DMS53 (cell line): ENCODE results near the gene ADISSP.
A peak's percentile ranks its signal among the peaks of the same experiment; 100 is the strongest.

ENCODE experiments used
- DNase-seq: peaks from one replicate; lab custom pipeline; 2025; lab: John Stamatoyannopoulos, UW

The ADISSP gene

DNA sequence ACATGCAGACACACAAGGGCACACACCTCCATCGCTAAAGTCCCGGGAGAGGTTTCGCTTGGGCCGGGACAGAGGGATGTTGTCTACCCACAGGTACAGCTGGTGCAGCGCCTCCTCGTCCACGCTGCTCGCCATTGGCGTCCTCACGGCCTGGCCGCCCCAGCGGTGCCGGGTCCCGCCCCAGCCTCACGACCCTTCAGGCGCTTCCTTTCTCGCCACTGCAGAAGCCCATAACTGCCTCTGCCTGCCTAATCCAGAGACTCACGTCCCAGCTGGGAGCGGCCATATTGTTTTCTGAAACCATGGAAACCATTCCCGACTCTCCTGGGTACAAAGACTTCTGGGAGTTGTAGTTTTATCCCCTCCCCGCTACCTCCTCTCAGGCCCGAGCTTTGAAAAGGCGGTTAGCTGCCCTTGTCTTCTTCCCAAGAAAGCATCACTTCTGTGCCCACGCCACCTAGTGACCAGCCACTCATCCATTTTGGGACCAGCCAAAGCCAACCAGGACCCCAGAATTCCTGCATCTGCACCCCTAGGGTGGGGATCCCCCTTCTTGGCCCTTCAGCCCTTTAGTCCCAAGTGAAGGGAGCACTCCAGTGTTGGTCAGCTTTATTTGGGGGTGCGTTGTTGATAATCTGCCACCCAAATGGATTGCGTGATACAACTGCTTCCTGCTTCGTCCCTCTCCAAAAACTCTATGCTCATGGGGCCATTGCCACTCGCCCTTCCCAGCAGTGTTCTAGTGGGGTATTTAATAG is 13.8 kb upstream of the ADISSP start, which contains the start of gene SPEF1:
Gene SPEF1, minus strand, starts transcription at position 296 of the 758 bp plus-strand sequence. Its CDS starts 161 bp downstream, at position 135.
- peak; percentile 98 for DNase-seq

DNA sequence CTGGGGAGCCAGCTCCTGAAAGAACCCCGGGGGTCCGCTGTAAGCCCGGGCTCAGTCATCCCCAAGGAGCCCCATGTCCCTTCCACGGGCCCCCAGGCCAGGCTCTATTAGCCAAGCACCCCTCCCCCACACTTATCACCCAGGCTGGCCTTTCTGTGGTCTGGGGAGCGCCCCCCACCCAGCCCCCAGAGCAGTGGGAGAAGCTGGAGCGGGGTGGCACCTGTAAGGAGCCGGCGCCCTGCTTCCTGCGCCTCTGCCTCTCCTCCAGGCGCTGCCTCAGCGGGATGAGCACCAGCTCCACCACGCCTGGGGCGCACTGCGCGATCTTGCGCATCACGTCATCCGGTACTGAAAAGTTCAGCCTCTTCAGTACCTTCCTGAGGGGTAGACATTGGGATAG is 11.4 kb upstream of the ADISSP start:
- DNase-seq = no peak

DNA sequence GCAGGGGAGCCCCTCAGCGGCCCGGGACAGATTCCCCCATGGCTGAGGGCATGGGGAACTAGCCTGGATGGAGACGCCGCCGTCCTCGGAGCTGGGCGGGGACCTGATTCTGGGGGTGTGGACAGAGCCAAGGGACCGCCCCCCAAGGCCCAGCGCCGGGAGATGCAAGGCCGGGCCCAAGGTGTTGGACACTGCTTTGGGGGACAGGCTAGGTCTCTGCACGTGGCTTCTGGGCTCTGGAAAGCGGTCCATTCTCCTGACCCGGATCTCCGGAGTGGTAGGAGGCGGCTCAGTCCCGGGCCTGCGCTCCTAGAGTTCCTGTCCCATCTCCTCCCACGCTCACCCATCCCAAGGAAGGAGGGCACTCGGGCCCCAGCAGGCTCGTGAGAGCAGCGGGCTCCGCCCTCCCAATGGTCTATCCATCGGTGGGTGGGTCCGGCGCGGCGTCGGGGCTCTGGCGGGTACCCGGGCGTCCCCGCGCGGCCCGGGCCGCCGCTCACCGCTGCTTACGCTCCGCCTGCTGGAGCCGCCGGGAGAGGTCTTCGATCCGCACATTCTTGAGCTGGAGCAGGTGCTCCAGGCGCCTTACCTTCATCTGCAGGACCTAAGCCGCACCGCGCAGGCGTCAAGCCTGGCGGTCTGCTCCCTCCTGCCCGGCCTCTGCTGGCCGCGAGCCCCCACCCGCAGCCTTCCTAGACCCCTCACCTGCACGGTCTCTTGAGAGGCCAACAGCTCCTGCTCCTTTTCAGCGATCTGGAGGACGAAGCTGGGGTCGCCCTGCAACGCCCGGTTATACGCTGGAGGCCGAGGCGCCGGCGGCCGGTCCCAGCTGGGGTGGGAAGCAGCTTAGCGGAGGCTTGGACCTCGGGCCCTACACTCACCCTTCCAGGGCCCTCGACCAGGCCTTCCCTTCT is 10.4 kb upstream of the ADISSP start:
- DNase-seq = peak; percentile 88

DNA sequence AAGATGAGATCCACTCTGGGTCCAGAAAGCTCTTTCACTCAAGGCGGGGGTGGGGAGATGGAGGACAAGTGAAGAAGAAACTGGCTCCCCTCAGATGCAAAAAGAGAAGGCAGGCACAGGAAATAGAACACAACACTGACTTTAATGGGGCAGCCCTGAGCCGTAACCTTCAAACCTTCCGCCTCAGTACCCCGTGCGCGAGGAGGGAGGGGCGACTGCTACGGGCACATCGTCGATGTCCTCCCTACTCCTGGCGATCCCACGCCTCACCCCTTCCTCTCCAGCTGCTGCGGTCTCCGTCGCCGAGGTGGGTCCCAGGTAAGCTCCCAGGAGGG is 9.8 kb upstream of the ADISSP start:
- no peak for DNase-seq

DNA sequence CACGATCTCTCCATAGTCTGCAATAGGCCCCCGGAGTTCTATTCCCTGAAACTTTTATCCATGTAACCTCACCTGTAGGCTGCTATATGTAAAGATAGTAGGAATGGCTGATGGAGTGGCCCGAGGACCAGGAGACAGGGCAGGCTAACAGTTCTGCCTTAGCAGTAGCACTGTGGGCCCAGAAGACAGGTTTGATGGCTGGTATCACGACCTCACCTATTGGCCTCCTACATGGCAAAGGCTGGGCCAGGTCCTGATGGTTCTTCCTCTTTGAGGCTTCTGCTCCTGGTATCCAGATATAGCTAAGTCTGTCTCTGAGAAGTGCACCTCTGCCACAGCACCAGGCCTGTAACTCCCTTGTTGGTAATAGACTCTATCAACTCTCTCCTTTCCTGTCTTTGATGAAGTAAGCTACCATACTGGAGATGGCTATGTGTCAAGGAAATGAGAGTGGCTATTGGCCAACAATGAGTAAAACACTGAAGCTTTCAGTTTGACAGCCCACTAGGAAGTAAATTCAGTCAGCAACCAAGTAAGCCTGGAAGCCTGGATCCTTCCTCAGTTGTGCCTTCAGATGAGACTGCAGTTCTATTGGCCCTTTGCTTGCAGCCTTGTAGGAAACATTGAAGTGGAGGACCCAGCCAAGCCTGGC is 8.0 kb upstream of the ADISSP start:
- no peak for DNase-seq

DNA sequence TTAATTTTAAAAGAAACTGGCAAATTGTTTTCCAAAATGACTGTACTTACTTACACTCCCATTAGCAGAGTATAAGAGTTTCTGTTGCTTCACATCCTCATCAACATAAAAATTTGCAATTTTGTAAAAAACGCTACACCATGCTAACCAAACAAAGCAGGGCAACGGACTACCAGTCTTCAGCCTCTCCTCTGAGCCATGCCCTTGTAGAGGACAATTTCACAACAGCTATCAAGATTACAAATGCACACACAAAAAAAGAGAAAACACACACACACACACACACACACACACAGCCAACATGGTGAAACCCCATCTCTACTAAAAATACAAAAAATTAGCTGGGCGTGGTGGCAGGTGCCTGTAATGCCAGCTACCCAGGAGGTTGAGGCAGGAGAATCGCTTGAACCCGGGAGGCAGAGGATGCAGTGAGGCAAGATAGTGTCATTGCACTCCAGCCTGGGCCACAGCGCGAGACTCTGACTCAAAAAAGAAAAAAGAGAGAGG is 4.1 kb upstream of the ADISSP start:
- DNase-seq = no peak

DNA sequence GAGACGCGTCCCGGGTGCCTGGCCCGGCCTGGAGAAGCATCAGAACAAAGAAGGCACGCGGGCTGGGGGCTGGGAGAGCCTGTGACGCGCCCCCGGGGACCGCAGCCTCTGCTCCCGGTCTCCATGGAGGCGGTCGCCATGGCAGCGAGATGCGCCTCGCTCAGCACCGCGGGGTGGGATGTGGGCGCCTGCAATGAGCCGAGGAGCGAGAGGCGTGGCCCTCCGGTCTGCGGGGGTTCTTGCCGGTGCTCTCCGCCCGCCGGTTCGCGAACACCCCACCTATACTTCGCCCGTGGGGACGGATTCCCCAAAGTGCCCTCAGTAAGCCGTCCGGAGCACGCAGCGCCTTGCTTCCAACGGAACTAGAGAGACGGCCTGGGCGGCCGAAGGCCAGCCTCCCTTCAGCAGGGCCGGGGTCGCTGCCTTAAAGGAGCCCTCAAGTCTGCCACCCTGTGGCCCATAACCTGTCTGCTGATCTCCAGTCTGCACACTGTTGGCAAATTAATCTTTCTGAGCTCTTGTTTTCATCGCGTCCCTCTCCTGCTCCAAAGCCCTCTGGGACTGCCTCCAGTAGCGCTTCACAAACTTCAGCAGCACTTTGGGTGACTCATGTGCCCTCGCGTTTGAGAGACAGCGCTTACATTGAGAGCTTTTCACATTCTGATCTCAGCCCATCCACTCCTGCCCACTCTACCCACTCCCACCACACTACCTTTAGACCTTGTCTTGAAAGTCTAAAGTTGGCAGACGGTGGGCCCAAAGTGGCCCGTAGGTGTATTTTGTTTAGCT is 983 bp upstream of the ADISSP start:
- DNase-seq = peak; percentile 89

DNA sequence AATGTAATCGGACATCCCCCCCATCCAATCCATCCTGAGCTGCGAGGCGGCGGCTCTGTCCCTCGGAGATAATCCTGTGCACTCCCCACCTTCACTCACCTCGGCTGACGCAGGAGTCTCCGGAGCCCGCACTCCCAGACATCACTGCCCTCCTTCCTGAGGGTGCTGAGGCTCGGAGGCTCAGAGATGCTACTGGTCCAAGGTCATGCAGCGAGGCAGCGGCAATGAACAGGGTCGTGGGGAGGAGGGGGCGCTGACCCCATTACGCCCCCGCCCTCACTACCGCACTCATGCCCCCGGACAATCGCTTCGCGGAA is 485 bp downstream of the ADISSP start:
- DNase-seq = peak; percentile 55

DNA sequence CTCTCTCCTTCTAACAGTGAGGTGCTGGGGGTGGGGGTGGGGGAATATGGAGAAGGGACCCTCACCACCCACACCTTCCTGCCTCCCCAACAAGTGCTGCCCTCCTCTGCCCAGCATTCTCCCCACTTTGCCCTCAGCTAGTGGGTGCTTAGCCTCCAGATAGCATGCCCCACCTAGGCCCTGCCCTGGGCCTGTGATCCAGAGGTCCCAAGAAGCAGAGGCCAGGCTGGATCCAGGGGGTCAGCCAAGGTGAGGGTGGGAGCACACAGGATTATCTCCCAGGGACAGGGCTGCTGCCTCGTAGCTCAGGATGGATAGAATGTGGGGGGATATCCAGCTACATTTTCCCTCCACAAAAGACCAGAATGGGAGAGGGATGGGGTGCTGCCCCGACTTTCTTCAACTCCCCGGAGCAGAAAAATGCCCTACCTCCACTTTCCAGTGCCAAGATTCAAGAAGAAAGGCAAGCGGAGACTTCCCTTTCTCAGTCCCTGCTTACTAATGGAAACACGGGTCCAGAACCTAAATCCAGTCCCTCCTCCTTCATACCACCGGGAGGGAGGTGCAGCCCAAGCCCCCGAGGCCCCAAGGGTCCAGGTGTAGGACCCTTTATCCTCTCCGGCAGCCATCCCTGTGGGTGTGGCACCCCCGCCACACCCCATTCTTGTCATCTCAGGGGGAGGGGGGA is 987 bp downstream of the ADISSP start:
- DNase-seq = no peak

DNA sequence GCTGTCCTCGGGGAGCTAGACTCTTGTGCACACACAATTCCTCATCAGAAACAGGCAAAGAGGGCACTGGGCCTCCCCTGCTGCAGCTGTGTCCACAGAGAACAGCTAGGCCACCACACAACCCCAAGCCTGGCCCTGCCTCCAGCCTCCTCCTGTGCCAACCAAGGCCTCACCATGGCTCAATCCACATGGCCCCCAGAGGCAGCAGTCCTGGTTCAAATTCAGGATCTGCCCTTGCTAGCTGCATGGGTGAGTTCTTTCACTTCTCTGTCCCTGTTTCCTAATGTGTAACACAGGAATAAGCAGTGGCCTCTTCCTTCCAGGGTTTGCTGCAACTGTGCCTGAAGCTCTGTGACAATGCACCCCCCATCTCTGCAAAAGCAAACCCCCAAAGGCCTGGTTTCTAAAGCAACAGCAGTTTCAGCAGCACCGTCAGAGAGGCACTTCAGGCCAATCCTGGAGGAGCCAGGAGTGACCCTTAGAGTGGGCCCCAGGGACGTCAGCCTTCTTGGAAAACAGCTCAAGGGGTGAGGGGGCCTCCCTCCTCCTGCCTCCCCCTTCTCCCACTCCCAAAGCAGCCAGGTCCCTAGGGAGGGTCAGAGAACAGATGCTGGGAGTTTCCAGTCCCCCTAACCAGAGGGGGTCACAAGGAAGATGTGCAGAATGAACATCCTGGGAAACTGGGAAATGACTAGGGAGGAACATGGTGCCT is 2.2 kb downstream of the ADISSP start:
- peak; percentile 34 for DNase-seq

DNA sequence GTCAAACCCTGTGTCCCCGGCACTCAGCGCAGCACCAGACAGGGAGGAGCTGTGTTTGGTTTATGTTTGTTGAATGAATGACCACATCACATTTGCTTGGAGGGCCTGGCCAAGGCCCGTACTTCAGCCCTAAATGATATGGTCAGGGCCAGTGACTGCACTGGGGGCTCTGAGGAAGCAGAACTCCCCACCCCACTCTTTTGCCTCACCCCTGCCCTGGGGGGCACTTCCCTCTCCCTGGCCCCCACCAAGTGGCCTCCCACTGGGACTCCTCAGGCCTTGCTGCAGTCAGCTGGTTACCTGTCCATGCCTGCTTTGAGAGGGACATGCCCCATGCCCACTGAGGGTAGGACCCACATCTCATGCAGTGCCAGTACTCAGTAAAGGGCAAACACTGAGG is 2.9 kb downstream of the ADISSP start:
- no peak for DNase-seq

DNA sequence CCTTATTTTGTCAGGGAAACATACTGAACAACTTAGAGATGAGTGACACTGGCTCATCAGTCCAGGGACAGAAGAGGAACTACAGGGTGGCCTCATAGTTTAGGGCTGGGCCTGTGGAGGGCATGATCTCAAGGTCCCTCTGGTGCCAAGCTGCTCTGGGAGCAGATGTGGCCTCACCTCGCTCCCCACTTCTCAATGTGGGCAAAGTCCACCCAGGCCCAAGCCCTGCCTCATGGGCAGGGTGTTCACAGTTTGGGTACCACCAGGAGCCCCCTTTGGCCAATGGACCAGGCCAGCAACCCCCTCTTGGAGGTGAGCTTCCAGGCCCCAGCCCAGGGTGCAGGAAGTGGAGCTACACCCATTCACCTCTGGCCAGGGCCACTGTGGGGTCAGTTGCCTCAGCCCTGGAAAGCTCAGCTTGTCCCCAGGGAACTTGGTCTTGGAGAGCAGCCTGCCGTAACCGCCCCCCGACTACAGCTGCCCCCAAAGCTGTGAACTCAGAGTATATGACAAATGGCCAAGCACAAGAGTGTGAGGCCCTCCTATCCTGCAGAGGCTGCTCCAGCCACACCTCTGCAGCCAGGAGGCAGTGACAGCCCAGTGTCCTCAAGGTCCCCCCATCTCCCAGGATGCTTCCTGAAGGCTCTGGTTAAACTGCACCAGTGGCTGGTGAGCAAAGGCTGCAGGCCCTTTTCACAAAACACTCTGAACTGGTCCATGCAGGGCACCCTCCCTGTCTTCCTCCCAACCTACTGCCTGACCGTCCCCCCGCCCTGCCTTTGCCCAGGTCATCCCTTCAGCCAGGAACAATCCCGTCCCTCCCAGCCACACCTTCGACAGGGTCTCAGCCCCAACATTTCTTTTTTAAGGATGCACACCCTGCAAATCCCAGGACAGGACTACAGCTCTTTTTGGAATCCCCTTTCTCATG is 3.6 kb downstream of the ADISSP start:
- no peak for DNase-seq

DNA sequence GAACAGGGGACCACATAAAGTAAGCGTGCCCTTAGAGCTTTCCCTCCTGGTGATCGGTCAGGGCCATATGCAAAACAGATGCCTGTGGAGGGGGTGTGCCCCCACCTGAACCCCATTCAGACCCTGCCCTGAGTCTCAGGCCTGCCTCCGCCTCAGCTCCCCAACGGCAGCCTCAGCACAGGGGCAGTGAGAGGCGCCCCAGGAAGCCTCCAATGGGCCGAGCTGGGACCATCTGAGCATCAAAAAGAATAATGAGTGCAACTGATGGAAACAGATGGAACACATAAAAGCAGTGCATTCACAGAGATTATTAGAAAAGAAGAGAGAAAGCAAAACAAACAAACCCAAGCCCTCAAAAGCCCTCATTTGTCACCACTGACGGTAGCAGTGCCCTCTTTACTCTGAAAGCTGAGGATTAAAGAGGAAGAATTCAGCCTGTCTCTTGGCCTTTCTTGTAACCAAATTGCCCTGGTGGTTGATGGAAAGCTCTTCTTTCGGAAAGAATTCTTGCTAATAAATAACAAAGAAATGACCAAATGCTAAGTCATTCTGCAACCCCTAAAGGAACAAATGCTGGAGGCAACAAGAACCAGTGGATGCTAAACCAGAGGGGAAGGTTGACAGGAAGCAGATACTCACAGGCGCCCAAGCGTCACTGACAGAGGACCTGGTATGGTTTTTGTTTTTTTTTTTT is 6.8 kb downstream of the ADISSP start:
- no peak for DNase-seq

DNA sequence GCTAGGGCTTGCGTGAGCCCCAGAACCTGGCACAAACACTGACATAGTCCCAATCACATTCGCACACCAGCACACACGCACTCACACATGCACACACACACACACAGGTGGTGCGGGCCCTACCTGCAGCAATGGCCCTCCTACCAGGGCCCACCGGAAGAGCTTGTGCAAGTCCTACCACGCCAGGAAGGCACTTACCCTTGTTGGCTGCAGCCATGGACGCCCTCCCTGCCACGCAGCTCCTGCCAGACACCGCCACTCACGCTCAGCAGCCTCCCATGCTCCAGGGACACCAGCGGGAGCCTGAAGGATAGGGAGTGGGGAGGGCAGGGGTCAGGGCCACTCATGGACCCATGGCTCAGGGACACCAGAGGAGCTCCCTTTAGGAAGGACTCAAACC is 7.7 kb downstream of the ADISSP start:
- DNase-seq = no peak

DNA sequence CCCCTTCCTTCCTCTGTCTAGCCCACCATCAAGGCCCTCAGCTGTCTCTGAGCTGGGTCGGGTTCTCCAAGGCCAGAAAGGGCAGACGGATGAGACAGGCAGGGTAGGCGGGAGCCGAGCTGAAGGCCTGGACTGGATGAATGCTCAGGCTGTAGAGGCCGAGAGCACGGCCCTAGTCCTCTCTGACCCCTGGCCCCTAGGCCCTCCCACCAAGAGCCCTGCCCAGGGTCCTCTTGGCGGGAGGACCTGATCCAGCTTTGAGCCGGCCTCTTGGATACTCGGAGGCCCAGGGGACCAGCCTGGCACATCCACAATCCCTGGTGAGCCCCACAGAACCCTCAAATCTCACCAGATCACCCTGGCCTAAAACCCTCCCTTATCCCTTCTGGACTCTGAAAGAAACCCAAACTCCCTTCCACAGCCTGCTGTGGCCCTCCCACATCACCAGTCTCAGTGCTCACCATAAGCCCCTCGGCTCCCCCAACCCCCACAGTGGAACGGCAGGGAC is 8.2 kb downstream of the ADISSP start:
- no peak for DNase-seq

DNA sequence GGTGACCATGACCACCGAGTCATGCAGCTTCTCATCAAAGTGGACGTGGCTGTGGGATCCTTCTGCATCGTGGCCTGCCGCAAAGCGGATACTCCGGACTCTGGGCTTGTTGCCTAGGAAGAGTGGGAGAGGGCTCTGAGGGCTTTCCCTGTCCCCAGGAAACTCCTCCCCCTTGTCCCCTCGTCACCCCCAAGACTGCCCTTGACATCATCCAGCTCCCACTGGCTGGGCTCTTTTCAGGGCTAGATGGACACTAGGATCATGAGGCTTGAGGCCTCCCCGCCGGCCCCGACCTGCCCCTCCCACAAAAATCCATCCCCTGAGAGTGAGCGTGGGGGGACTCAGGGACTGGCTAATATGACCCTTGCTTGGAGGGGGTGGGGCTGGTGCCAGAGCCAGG is 9.0 kb downstream of the ADISSP start:
- no peak for DNase-seq

DNA sequence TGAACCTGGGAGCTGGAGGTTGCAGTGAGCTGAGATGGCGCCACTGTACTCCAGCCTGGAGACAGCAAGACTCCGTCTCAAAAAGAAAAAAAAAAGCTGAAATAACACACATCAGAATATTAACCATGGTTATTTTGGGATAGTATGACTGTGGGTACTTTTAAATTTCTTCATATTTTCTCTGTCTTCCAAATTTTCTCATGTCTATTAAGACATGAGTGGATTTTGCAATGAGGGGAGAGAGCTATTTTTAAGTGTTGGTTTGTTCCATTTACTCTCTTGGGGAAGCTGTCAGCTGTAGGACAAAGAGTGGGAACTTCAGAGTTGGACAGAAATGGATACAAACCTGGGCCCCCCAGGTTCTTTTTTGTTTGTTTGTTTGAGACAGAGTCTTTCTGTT is 10.3 kb downstream of the ADISSP start:
- no peak for DNase-seq

DNA sequence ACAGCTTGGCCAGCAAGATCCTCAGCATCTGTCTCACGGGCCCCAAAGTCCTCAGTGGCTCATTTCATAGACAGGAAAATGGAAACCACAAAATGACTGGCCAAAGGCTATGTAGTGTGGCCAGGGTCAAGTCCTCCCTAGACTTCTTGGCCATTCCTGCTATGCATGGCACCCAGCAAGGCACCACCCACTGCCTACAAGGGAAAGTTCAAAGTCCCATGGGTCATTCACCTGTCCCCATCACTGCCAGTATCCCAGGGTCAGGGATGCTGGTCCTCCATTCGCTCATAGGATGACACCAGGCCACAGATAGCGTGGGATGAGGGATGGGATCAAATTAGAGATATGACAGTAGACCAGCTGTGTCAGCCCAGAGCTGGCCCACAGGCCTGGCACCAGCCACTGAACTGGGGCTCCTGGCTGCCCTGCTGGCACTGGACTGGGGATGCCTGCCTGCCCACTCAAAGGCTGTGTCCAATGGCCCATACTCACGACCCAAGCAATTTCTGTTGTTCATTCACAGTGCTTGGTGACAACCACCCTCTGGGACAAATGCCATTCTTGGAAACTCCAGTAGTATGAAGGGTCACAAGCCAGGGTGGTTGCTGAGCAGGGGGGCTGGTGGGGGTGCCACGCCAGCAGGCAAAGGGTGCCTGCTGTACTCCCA is 11.6 kb downstream of the ADISSP start:
- DNase-seq = no peak
